ENCODE data around the gene NFYC.

NFYC gene

DNA sequence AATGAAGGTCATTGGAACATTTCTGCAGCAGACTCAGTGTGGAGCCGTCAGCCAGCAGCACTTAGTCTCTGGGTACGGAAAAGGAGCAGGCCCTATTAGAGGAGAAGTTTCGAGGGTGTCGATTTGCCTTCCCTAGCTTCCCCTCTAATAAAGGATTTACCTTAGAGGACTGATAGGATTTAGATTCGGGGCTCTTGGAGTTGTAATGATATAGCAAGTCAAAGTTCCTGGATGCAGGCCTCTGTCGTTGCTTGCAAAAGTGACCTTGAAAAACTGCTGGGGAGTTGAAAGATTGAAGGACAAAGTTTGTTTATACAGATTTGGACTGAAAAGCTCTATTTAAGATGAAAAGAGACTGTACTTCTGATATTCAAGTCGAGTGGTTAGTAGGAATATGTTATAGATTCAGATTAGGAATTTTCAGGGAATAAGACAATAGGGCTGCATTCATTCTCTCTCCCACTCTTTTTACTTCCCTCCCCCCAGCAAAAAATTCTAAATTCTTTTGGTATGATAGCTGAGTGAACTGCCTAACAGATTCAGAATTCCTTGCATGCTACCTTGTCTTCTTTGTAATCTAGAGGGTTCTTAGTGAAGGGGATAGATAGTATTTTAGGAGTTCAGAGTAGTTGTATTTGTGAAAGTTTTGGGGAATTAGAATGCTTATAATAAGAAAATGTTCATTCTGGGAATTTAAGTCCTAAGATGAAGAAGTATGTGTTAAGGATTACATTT, 19.2 kb downstream of the NFYC start:
- TF ChIP-seq, protein P1, sequence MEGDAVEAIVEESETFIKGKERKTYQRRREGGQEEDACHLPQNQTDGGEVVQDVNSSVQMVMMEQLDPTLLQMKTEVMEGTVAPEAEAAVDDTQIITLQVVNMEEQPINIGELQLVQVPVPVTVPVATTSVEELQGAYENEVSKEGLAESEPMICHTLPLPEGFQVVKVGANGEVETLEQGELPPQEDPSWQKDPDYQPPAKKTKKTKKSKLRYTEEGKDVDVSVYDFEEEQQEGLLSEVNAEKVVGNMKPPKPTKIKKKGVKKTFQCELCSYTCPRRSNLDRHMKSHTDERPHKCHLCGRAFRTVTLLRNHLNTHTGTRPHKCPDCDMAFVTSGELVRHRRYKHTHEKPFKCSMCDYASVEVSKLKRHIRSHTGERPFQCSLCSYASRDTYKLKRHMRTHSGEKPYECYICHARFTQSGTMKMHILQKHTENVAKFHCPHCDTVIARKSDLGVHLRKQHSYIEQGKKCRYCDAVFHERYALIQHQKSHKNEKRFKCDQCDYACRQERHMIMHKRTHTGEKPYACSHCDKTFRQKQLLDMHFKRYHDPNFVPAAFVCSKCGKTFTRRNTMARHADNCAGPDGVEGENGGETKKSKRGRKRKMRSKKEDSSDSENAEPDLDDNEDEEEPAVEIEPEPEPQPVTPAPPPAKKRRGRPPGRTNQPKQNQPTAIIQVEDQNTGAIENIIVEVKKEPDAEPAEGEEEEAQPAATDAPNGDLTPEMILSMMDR (IDR thresholded peaks at IDR 0.05; ENCODE audit: control insufficient read depth, extremely low read depth, insufficient read depth): no peak
- no peak overlapping the region for H3K4me3 ChIP-seq (ENCODE audit: low read depth, low read length)
- DNase-seq (ENCODE audit: low read depth): no peak

DNA sequence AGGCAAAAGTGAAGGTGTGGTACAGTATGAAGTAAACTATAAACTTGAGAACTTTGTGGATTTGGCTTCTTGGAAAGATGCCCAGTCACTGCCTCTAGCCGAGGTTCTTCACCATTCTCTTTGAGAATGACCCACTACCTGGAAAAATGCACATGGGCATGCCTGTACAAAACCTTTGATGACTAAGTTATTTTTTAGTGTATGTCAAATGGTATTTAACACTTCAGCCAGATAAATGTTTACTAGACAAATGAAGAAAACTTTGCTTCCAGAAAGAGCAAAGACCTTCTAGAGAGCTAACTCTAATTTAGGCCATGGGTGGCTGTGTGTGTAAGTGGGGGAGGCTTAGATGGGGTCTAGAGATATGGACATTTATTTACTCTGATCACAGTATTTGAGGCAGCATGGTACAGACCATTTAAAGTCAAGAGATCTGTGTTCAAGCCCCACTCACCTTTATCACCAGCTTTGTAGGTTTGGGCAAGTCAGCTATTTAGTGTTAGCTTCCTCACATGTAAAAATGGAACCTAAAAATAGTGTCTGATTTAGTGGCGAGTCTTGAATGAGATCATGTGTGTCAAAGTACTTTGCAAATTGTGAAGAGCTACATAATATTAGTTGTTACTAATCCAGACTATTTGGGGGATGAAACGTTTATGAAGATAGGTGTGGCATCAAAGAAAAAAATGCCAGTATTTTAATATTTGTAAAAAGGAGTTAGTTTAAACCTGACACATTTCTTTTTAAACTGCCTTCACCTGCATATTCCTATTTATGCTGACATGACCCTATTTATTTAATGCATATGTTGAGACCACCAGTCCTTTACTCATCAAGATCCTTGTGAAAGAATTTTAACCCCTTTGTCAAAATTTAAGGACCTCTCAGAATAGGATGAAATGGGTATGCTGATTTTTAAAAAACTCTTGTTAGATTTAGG, 20.2 kb downstream of the NFYC start:
- TF ChIP-seq, protein P1 (IDR thresholded peaks at IDR 0.05; ENCODE audit: control insufficient read depth, extremely low read depth, insufficient read depth): no peak
- no peak for DNase-seq (ENCODE audit: low read depth)
- no peak overlapping the region for H3K4me3 ChIP-seq (ENCODE audit: low read depth, low read length)

DNA sequence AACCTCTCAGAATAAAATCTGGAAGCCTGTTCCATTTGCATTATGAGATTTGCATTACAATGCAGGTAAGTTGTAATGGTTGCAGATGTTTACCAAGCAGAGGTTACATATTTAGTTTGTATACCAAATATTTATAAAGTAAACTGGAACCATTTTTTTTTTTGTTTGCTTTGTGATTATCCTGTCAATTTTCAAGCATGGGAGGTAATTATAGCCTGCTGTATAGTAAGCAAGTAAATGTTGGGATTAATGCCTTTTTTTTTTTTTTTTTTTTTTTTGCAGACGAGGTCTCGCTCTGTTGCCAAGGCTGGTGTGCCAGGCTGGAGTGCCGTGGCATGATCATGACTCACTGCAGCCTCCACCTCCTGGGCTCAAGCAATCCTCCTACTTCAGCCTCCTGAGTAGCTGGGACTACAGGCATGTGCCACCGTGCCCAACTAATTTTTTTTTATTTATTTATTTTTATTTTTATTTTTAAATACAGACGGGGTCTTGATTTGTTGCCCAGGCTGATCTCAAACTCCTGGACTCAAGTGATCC, 21.0 kb downstream of the NFYC start:
- TF ChIP-seq, protein P1 (IDR thresholded peaks at IDR 0.05; ENCODE audit: control insufficient read depth, extremely low read depth, insufficient read depth): no peak
- DNase-seq (ENCODE audit: low read depth): peak; percentile 86
- no peak overlapping the region for H3K4me3 ChIP-seq (ENCODE audit: low read depth, low read length)

DNA sequence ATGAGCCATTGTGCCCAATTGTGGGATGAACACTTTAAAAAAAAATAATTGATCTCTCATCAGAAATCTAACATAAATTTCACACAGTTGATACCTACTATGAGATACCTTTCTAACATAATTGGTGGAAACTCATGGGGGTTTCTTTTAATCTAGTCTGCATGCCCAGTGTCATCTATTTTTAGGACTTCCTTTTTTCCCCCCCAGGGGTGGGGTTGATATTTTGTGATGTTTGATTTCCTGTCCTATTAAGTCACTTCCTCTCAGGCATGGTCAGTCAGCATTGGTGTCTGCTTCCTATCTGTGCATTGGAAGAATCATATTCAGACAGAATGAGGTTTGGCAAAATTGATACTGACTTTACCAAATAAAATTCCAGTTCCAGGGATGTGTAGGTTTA, 21.5 kb downstream of the NFYC start:
- TF ChIP-seq, protein P1 (IDR thresholded peaks at IDR 0.05; ENCODE audit: control insufficient read depth, extremely low read depth, insufficient read depth): no peak
- no peak for DNase-seq (ENCODE audit: low read depth)
- no peak overlapping the region for H3K4me3 ChIP-seq (ENCODE audit: low read depth, low read length)

DNA sequence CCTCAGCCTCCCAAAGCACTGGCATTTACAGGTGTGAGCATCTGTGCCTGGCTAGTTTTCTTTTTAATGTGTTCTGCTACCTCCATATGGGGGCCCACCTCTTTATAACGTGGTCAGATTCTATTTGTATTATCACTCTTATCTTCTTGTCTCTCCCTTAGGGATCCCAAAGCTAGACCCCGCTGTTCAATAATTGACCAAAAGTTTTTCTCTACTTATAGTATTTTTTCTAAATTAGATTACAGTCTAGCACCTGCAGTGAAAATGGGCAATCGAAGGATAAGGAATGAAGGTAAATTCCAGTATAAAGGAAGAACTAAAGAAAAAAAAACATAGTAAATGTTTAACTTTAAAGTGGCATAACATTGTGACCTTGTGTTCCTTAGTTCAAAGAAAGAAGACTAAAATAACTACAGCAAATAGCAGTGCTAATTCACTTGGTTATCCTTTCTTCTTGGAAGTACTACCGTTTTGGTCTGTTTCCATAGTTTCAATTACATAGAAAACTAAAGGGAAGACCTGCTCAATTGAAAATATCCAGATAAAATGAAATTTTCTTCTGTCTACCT, 24.1 kb downstream of the NFYC start:
- TF ChIP-seq, protein P1 (IDR thresholded peaks at IDR 0.05; ENCODE audit: control insufficient read depth, extremely low read depth, insufficient read depth): no peak
- no peak overlapping the region for H3K4me3 ChIP-seq (ENCODE audit: low read depth, low read length)
- DNase-seq (ENCODE audit: low read depth): no peak

DNA sequence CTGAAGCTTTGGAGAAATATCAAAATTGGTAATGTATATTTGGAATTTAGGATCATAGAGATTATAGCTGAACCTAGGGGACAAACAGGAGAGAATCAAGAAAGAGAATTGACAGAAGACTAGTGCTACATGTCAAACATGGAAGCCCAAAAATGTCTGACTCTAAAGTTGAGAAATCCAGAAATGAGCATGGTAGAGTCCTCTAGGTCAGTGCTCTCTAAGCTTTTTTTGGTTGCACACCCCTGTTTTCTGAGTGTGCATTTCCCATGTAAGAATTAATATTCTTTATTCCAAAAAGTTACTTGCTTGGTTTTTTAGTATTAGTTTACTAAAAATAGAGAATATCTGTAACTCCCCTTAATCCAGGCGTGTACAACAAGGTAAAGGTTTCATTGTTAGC, 25.6 kb downstream of the NFYC start:
- no peak overlapping the region for H3K4me3 ChIP-seq (ENCODE audit: low read depth, low read length)
- DNase-seq (ENCODE audit: low read depth): no peak
- TF ChIP-seq, protein P1 (IDR thresholded peaks at IDR 0.05; ENCODE audit: control insufficient read depth, extremely low read depth, insufficient read depth): no peak

Data from LNCaP clone FGC (cell line).